Tibial nerve (tissue), 4 donors: Measurements from ENCODE around the gene B3GNT4. TPM values are rescaled to one million over a fixed set of nuclear protein-coding genes. Genes with fewer than 3 reads are reported as not detected.
"Not testable (repeated sequence)": the region's sequence is repeated elsewhere in the genome, so short reads cannot be mapped to it uniquely, and the experiment has no call there.

Source experiments
- DNase-seq, 2 donors: peaks; one replicate each; pipeline ENCODE4 v3.0.0-alpha.2; 2019; ENCODE audit warnings: low spot score in 2 of 2
- H3K27ac ChIP-seq, 4 donors: fragments of 200-600 bp; sonication (generic) in 3 of 4; one replicate each; pipeline ENCODE4 v1.5.1; 2017 to 2019; ENCODE audit warnings: mild to moderate bottlenecking in 1 of 4
- H3K27me3 ChIP-seq, 2 donors: fragments of 200-600 bp; sonication (generic) in 1 of 2; one replicate each; pipeline versions ENCODE4 v1.5.1 to v1.6.0; 2017 to 2019
- H3K36me3 ChIP-seq, 3 donors: fragments of 200-600 bp; sonication (generic); one replicate each; pipeline ENCODE4 v1.5.1; 2018 to 2019
- H3K4me1 ChIP-seq, 4 donors: fragments of 200-600 bp; sonication (generic) in 3 of 4; one replicate each; pipeline ENCODE4 v1.5.1; 2017 to 2019
- H3K4me3 ChIP-seq, 4 donors: fragments of 200-600 bp; sonication (generic) in 3 of 4; one replicate each; pipeline ENCODE4 v1.5.1; 2017 to 2019; ENCODE audit warnings: mild to moderate bottlenecking in 1 of 4, moderate library complexity in 1 of 4
- H3K9me3 ChIP-seq, 4 donors: fragments of 200-600 bp; sonication (generic) in 3 of 4; one replicate each; pipeline ENCODE4 v1.5.1; 2017 to 2019
- EP300 ChIP-seq, 2 donors: sonication (generic); formaldehyde crosslinking; IDR thresholded peaks; one replicate each; pipeline ENCODE4 v1.6.1; 2017; ENCODE audit warnings: antibody characterized with exemption in 2 of 2, mild to moderate bottlenecking in 1 of 2
- POLR2A ChIP-seq, 2 donors: fragments of 450-650 bp; IDR thresholded peaks; one replicate each; pipeline ENCODE4 v1.6.1; 2017; ENCODE audit warnings: antibody characterized with exemption in 2 of 2, mild to moderate bottlenecking in 2 of 2, moderate library complexity in 2 of 2
- WGBS, 2 donors: methylation state at CpG; one replicate each; pipeline ENCODE4 v1.1.5; 2018; 5-methylcytosine and 5-hydroxymethylcytosine counted together
- total RNA-seq, 4 donors: library from RNA; depleted of rRNA; stranded (reverse); fragments of >200 nt; gene quantifications; one replicate each; pipeline ENCODE4 v1.1.0, GENCODE V29; 2016
- TF ChIP-seq, protein P1 (sequence below), 5 experiments: fragments of 200-600 bp in 3 of 5; fragments of 450-650 bp in 2 of 5; sonication (generic) in 3 of 5; IDR thresholded peaks; one replicate each; pipeline ENCODE4 v1.5.1; 2016 to 2019; ENCODE audit warnings: antibody characterized with exemption in 5 of 5, mild to moderate bottlenecking in 3 of 5, moderate library complexity in 2 of 5

The B3GNT4 gene
- total RNA-seq, 4 donors from 2014 or later: 0.30 TPM; not detected in 3

DNA sequence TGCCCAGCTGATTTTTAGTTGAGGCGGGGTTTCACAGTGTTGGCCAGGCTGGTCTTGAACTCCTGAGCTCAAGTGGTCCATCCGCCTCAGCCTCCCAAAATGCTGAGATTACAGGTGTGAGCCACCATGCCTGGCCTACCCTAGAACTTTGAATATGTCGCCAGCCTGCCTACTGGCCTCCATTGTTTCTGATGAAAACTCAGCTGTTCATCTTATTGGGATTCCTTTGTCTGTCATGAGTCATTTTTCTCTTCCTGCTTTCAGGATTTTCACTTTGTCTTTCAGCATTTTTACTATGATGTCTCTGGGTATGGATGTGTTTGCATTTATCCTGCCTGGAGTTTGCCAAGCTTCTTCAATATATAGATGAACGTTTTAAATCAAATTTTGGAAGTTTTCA lies 8.1 kb upstream of the B3GNT4 start:
- Histone ChIP-seq H3K27me3 (peaks cover 0 to 28% of the 10 kb centered on the region in 2 donors), H3K4me3 (no peak overlapping the region), H3K27ac (no peak overlapping the region), H3K4me1 (no peaks in the 10 kb centered on the region), H3K9me3 (peaks cover 0 to 14% (median 1%) of the 10 kb centered on the region in 4 donors), H3K36me3 (no peaks in the 10 kb centered on the region)
- TF ChIP-seq, protein P1, sequence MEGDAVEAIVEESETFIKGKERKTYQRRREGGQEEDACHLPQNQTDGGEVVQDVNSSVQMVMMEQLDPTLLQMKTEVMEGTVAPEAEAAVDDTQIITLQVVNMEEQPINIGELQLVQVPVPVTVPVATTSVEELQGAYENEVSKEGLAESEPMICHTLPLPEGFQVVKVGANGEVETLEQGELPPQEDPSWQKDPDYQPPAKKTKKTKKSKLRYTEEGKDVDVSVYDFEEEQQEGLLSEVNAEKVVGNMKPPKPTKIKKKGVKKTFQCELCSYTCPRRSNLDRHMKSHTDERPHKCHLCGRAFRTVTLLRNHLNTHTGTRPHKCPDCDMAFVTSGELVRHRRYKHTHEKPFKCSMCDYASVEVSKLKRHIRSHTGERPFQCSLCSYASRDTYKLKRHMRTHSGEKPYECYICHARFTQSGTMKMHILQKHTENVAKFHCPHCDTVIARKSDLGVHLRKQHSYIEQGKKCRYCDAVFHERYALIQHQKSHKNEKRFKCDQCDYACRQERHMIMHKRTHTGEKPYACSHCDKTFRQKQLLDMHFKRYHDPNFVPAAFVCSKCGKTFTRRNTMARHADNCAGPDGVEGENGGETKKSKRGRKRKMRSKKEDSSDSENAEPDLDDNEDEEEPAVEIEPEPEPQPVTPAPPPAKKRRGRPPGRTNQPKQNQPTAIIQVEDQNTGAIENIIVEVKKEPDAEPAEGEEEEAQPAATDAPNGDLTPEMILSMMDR (IDR thresholded peaks at IDR 0.05): no peak
- no peak for TF ChIP-seq EP300 (IDR thresholded peaks at IDR 0.05)
- no peak for TF ChIP-seq POLR2A (IDR thresholded peaks at IDR 0.05)
- no peak for DNase-seq
- 80 to 94% methylated on average over 4 of the region's 4 CpGs for WGBS, 2 donors

DNA sequence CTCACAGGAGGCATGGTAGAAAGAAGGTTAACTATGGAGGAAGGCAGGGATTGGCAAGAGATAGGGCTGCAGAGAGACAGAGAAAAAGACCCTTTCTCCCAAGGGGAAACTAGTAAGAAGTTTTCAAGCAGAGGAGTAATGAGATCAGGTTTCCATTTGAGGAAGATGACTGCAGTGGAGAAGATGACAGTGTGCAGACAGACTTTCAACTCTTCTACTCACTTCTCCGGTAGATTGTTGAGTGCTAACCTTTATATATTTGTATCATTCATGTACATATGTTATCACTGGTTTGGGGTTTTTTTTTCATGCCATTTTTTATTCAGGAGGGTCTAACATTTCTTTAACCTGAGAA lies 5.9 kb upstream of the B3GNT4 start:
- TF ChIP-seq POLR2A (IDR thresholded peaks at IDR 0.05): no peak
- no peak overlapping the region for H3K27ac ChIP-seq
- peaks cover 7 to 49% of the 10 kb centered on the region in 2 donors for H3K27me3 ChIP-seq
- H3K9me3 ChIP-seq: peaks cover 0 to 14% (median 1%) of the 10 kb centered on the region in 4 donors
- no peaks in the 10 kb centered on the region for H3K36me3 ChIP-seq
- no peak for DNase-seq
- 67 to 72% methylated on average over 1 of the region's 1 CpG for WGBS, 2 donors
- peaks cover 0 to under 1% (median 0%) of the 10 kb centered on the region in 4 donors for H3K4me1 ChIP-seq
- H3K4me3 ChIP-seq: no peak overlapping the region

DNA sequence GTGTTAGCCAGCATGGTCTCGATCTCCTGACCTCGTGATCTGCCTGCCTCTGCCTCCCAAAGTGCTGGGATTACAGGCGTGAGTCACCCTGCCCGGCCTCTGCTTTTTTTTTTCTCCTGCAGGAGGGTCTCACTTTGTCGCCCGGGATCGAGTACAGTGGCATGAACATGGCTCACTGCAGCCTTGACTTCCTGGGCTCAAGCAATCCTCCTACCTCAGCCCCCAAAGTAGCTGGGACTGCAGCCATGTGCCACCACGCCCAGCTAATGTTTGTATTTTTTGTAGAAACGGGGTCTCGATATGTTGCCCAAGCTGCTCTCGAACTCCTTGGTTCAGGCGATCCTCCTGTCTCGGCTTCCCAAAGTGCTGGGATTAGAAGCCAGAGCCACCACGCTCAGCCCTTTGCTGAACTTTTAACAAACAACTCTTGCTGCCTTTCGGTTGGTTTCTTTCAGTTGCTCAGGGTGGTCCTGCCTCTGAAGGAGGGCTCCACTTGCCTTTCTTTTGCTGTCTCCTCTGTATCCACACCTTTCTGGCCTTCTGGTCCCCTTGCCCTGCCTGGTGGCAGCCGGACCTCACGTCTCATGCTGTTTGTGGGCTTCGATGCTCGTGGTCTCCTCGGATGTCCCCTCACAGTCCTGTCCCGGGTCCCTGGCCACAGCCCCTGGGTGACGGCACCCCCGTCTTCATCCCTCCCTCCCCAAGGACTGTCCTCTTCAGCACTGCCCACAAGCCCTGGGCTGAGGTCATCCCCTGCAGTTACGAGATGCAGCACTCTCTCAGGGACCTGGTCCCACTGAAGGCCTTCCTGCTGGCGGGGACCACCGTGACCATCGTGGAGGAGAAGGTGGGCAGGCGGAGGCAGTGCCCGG lies 3.8 kb upstream of the B3GNT4 start:
- peaks cover 0 to 22% (median 10%) of the 10 kb centered on the region in 4 donors for H3K4me1 ChIP-seq
- H3K9me3 ChIP-seq: peaks cover 0 to 10% (median under 1%) of the 10 kb centered on the region in 4 donors
- no peak overlapping the region for H3K27ac ChIP-seq
- no peak overlapping the region for H3K4me3 ChIP-seq
- TF ChIP-seq, protein P1 (IDR thresholded peaks at IDR 0.05): no peak
- TF ChIP-seq POLR2A (IDR thresholded peaks at IDR 0.05) (no peak), EP300 (IDR thresholded peaks at IDR 0.05) (no peak)
- 83 to 87% methylated on average over 29 of the region's 29 CpGs for WGBS, 2 donors
- H3K27me3 ChIP-seq: peaks cover 10 to 68% of the 10 kb centered on the region in 2 donors
- no peak for DNase-seq
- H3K36me3 ChIP-seq: no peaks in the 10 kb centered on the region

DNA sequence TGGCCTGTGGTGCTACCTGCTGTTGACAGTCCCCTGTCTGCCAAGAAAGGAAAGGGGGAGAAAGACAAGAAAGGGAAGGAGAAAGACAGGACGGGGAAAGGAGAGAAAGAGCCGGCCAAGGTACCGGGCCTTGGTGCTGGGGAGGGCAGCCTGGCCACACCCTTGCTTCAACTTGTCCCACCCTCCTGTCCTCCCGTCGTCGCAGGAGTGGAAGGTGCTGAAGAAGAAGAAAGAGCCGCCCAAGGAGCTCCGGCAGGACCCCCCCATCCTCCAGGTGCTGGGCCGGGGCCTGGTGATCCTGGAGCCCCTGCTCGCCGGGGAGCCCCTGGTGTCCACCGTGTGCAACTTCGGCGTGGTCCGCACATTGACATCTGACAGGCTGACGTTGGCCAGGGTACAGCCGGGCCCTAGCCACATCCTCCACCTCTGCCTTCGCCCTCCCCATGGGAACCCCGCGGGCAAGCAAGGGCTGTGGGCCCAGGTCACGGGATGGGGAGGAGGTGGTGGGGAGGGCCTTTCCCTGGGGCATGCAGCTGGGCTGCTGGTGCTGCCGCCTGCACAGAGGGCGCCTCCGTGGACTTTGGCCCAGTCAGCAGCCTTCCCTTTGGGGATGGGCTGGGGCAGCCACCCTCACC lies 2.9 kb upstream of the B3GNT4 start:
- Histone ChIP-seq H3K27me3 (peaks cover 10 to 74% of the 10 kb centered on the region in 2 donors), H3K4me3 (no peak overlapping the region), H3K27ac (no peak overlapping the region), H3K36me3 (no peaks in the 10 kb centered on the region), H3K9me3 (peaks cover 0 to under 1% (median 0%) of the 10 kb centered on the region in 4 donors), H3K4me1 (peaks cover 0 to 30% (median 10%) of the 10 kb centered on the region in 4 donors)
- 67 to 76% methylated on average over 17 to 24 of the region's 24 CpGs for WGBS, 2 donors
- TF ChIP-seq EP300 (IDR thresholded peaks at IDR 0.05): no peak
- no peak for TF ChIP-seq POLR2A (IDR thresholded peaks at IDR 0.05)
- DNase-seq: no peak

DNA sequence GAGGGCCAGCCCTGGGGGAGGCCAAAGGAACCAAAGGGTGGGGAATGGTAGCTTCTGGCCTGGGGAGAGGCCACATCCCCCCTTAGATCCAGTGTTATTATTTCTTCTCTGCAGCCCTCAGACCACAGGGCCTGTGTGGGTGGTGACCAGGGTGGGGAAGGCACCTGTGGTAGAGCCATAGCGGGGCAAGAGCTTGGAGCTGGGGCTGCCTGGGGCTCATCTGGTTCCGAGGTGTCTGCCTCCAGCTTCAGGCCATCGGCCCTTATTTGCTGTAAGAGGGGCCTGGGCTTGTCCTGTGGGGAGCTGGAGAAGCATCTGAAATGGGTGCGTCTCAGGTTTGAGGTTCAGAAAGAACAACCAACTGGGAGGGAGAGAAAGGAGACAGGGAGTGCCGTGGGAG lies 2.1 kb upstream of the B3GNT4 start:
- H3K27me3 ChIP-seq: peaks cover 10 to 74% of the 10 kb centered on the region in 2 donors
- no peak for DNase-seq
- H3K27ac ChIP-seq: no peak overlapping the region
- 93 to 100% methylated on average over 5 of the region's 5 CpGs for WGBS, 2 donors
- H3K9me3 ChIP-seq: no peaks in the 10 kb centered on the region
- H3K4me3 ChIP-seq: no peak overlapping the region
- peaks cover 0 to 35% (median 10%) of the 10 kb centered on the region in 4 donors for H3K4me1 ChIP-seq
- TF ChIP-seq, protein P1 (IDR thresholded peaks at IDR 0.05): no peak
- no peak for TF ChIP-seq EP300 (IDR thresholded peaks at IDR 0.05)
- no peak for TF ChIP-seq POLR2A (IDR thresholded peaks at IDR 0.05)
- H3K36me3 ChIP-seq: peaks cover 0 to 3% (median 0%) of the 10 kb centered on the region in 3 donors

DNA sequence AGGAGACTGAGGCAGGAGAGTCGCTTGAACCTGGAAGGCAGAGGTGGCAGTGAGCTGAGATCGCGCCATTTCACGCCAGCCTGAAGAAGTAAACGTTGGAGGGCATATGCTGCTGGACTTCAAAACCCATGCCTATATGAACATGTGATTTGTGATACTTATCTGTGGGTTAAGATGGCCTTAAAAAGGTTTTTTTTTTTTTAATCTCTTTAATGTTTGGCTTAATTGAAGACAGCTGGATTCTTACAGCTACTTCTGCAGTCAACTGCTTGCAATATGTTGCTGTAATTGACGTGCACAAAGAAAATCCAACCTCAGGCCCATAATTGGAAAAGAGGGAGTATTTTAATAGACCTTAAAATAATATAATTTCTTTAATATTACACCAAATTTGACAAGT lies 1.5 kb upstream of the B3GNT4 start:
- peaks cover 10 to 71% of the 10 kb centered on the region in 2 donors for H3K27me3 ChIP-seq

DNA sequence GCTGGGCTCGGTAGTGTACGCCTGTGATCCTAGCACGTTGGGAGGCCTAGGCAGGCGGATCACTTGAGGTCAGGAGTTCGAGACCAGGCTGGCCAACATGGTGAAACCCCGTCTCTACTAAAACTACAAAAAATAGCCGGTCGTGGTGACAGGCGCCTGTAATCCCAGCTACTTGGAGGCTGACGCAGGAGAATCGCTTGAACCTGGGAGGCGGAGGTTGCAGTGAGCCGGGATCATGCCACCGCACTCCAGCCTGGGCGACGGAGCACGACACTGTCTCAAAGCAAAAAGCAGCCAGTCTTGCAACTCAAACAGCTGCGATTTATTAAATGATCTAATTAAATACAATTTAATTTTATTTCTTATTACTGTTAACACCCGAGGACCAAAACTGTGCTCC lies 698 bp upstream of the B3GNT4 start:
- not testable (repeated sequence) for H3K27ac ChIP-seq, H3K9me3 ChIP-seq, DNase-seq
- Histone ChIP-seq H3K27me3 (peaks cover 10 to 66% of the 10 kb centered on the region in 2 donors), H3K4me3 (peak overlapping the region; percentile 40 to 63 (median 60)), H3K4me1 (peaks cover 0 to 35% (median 10%) of the 10 kb centered on the region in 4 donors), H3K36me3 (peaks cover 0 to 18% (median 5%) of the 10 kb centered on the region in 3 donors)
- WGBS, 2 donors: 59 to 61% methylated on average over 19 of the region's 19 CpGs

More for the DNA sequence above, 1.5 kb upstream of the B3GNT4 start:
- WGBS, 2 donors: 93 to 96% methylated on average over 6 of the region's 6 CpGs
- DNase-seq: no peak
- Histone ChIP-seq H3K4me3 (no peak overlapping the region), H3K4me1 (peaks cover 0 to 35% (median 10%) of the 10 kb centered on the region in 4 donors), H3K36me3 (peaks cover 0 to 10% (median 2%) of the 10 kb centered on the region in 3 donors), H3K27ac (no peak overlapping the region), H3K9me3 (no peaks in the 10 kb centered on the region)
- TF ChIP-seq POLR2A (IDR thresholded peaks at IDR 0.05) (no peak), EP300 (IDR thresholded peaks at IDR 0.05) (no peak)
- TF ChIP-seq, protein P1 (IDR thresholded peaks at IDR 0.05): no peak
